GM21723 (cell line): ENCODE data around the gene TEKT5.
"Not testable (repeated sequence)": the region's sequence is repeated elsewhere in the genome, so short reads cannot be mapped to it uniquely, and the experiment has no call there.

ENCODE experiments used
- ATAC-seq: cut with Tn5 transposase; IDR thresholded peaks from one replicate; pipeline ENCODE4 v1.9.1; 2021; ENCODE audit warnings: mild to moderate bottlenecking, moderate library complexity; ENCODE audit not compliant: unreplicated experiment

The TEKT5 gene

GRCh38 chr16:10685709-10686108 is 9.0 kb downstream of the TEKT5 start:
- ATAC-seq, result no peak

- ATAC-seq, result no peak
Measured at GRCh38 chr16:10684511-10685151, 10.1 kb downstream of the TEKT5 start.

- ATAC-seq, result no peak
Measured at GRCh38 chr16:10683170-10683569, 11.6 kb downstream of the TEKT5 start.

GRCh38 chr16:10682604-10683003 is 12.1 kb downstream of the TEKT5 start:
- ATAC-seq, result no peak

- ATAC-seq, result no peak
Measured at GRCh38 chr16:10681310-10682308, 13.1 kb downstream of the TEKT5 start.

GRCh38 chr16:10679921-10680320 is 14.8 kb downstream of the TEKT5 start:
- ATAC-seq, result no peak

- not testable (repeated sequence) for ATAC-seq
Measured at GRCh38 chr16:10679441-10679840, 15.3 kb downstream of the TEKT5 start.

- ATAC-seq, result no peak
Measured at GRCh38 chr16:10678655-10679054, 16.1 kb downstream of the TEKT5 start.

GRCh38 chr16:10676284-10676683 is 18.4 kb downstream of the TEKT5 start:
- no peak for ATAC-seq

GRCh38 chr16:10675861-10676260 is 18.9 kb downstream of the TEKT5 start:
- no peak for ATAC-seq

GRCh38 chr16:10675216-10675615 is 19.5 kb downstream of the TEKT5 start:
- no peak for ATAC-seq

- ATAC-seq, result no peak
Measured at GRCh38 chr16:10671729-10672128, 23.0 kb downstream of the TEKT5 start.

- no peak for ATAC-seq
Measured at GRCh38 chr16:10669791-10670190, 24.9 kb downstream of the TEKT5 start.

- ATAC-seq, result no peak
Measured at GRCh38 chr16:10668322-10669045, 26.2 kb downstream of the TEKT5 start.

- ATAC-seq, result no peak
Measured at GRCh38 chr16:10667239-10667638, 27.5 kb downstream of the TEKT5 start.

GRCh38 chr16:10666291-10666690 is 28.4 kb downstream of the TEKT5 start:
- ATAC-seq, result no peak

GRCh38 chr16:10665166-10665565 is 29.6 kb downstream of the TEKT5 start:
- ATAC-seq, result no peak

GRCh38 chr16:10664720-10665126 is 30.0 kb downstream of the TEKT5 start:
- ATAC-seq, result no peak

- no peak for ATAC-seq
Measured at GRCh38 chr16:10663744-10664143, 31.0 kb downstream of the TEKT5 start.

- no peak for ATAC-seq
Measured at GRCh38 chr16:10663146-10663545, 31.6 kb downstream of the TEKT5 start.

GRCh38 chr16:10662212-10662611 is 32.5 kb downstream of the TEKT5 start:
- ATAC-seq, result no peak
